ENCODE data around the gene GNL3. TPM values are rescaled to one million over a fixed set of nuclear protein-coding genes. Genes with fewer than 3 reads are reported as not detected.

Gene GNL3
- total RNA-seq (ENCODE audit: low replicate concordance), result 44.8 and 106 TPM in 2 replicates

GRCh38 chr3:52685709-52686691 lies at the start of gene GNL3, which contains the start of gene PBRM1:
TSS of gene GNL3 (plus strand) at chr3:52686032. CDS start at chr3:52686093, 61 bp downstream.
TSS of gene PBRM1 (minus strand) at chr3:52685913.

GRCh38 chr3:52705688-52706686 lies 20.2 kb downstream of the GNL3 start, which contains the start of the genes GLT8D1 and SPCS1:
TSS of gene GLT8D1 (minus strand) at chr3:52705791. CDS start at chr3:52700460, 5,331 bp downstream.
TSS of gene SPCS1 (plus strand) at chr3:52706106. CDS start at chr3:52706247, 141 bp downstream.

Other genes with a start within 250 kb of the GNL3 start
- 0.90 TPM in 1 of 2 replicates, not detected in the other for gene SEMA3G, start 240.9 kb upstream of the GNL3 start, total RNA-seq (ENCODE audit: low replicate concordance)
- gene TNNC1, start 232.0 kb upstream of the GNL3 start, total RNA-seq (ENCODE audit: low replicate concordance), result 2.5 and 19.8 TPM in 2 replicates
- 54.9 and 72.7 TPM in 2 replicates for gene NISCH, start 230.4 kb upstream of the GNL3 start, total RNA-seq (ENCODE audit: low replicate concordance)
- gene STAB1, start 190.7 kb upstream of the GNL3 start, total RNA-seq (ENCODE audit: low replicate concordance), result 0.15 and 3.4 TPM in 2 replicates
- 17.4 and 95.5 TPM in 2 replicates for gene NT5DC2, start 152.2 kb upstream of the GNL3 start, total RNA-seq (ENCODE audit: low replicate concordance)
- 9.1 and 13.8 TPM in 2 replicates for gene UQCC5, start 149.4 kb upstream of the GNL3 start, total RNA-seq (ENCODE audit: low replicate concordance)
- 37.8 and 46.1 TPM in 2 replicates for gene PBRM1, start 119 bp upstream of the GNL3 start, total RNA-seq (ENCODE audit: low replicate concordance)
- 105 and 119 TPM in 2 replicates for gene GLT8D1, start 19.8 kb downstream of the GNL3 start, total RNA-seq (ENCODE audit: low replicate concordance)
- 14.0 and 42.9 TPM in 2 replicates for gene SPCS1, start 20.1 kb downstream of the GNL3 start, total RNA-seq (ENCODE audit: low replicate concordance)
- gene NEK4, start 84.9 kb downstream of the GNL3 start, total RNA-seq (ENCODE audit: low replicate concordance), result 16.7 and 22.3 TPM in 2 replicates
- 0.59 TPM in 1 of 2 replicates, not detected in the other for gene ITIH1, start 91.6 kb downstream of the GNL3 start, total RNA-seq (ENCODE audit: low replicate concordance)
- 2.8 TPM in 1 of 2 replicates, not detected in the other for gene ITIH3, start 108.8 kb downstream of the GNL3 start, total RNA-seq (ENCODE audit: low replicate concordance)
- gene ITIH4, start 144.6 kb downstream of the GNL3 start, total RNA-seq (ENCODE audit: low replicate concordance), result 0.82 and 1.1 TPM in 2 replicates
- not detected in 2 replicates for gene MUSTN1, start 149.0 kb downstream of the GNL3 start, total RNA-seq (ENCODE audit: low replicate concordance)
- 7.5 and 10.9 TPM in 2 replicates for gene STIMATE, start 211.5 kb downstream of the GNL3 start, total RNA-seq (ENCODE audit: low replicate concordance)

Measured in smooth muscle cell of the coronary artery (primary cell).